DND-41 (cell line): ENCODE results near the gene INHBA.

Source experiments
- CTCF ChIP-seq: IDR thresholded peaks from 2 replicates; pipeline ENCODE4 v1.5.1; 2012; ENCODE audit warnings: borderline replicate concordance, low read length, moderate library complexity, mild to moderate bottlenecking; ENCODE audit not compliant: poor library complexity, severe bottlenecking; ENCODE audit errors: extremely low read depth
- EZH2 ChIP-seq: IDR thresholded peaks from 3 replicates; pipeline ENCODE4 v1.6.1; 2012; ENCODE audit warnings: borderline replicate concordance, low read depth, mild to moderate bottlenecking, moderate library complexity, low read length, inconsistent platforms; ENCODE audit not compliant: severe bottlenecking

GRCh38 chr7:41685684-41686083, 17.2 kb downstream of the INHBA start:
- TF ChIP-seq EZH2: no peak
- TF ChIP-seq CTCF: no peak
